PC-9 (cell line): Measurements from ENCODE around the gene SBF1.

Experiments used
- EZH2 ChIP-seq: fragments of 200-600 bp; sonication (generic); IDR thresholded peaks from 2 replicates; pipeline ENCODE4 v1.8.0; 2017; ENCODE audit warnings: antibody characterized with exemption, low read depth
- TF ChIP-seq, protein P1 (sequence below): fragments of 200-600 bp; sonication (generic); conservative IDR thresholded peaks from 2 replicates; pipeline ENCODE4 v1.6.1; 2017; ENCODE audit warnings: mixed run types, antibody characterized with exemption, mild to moderate bottlenecking, moderate library complexity

DNA sequence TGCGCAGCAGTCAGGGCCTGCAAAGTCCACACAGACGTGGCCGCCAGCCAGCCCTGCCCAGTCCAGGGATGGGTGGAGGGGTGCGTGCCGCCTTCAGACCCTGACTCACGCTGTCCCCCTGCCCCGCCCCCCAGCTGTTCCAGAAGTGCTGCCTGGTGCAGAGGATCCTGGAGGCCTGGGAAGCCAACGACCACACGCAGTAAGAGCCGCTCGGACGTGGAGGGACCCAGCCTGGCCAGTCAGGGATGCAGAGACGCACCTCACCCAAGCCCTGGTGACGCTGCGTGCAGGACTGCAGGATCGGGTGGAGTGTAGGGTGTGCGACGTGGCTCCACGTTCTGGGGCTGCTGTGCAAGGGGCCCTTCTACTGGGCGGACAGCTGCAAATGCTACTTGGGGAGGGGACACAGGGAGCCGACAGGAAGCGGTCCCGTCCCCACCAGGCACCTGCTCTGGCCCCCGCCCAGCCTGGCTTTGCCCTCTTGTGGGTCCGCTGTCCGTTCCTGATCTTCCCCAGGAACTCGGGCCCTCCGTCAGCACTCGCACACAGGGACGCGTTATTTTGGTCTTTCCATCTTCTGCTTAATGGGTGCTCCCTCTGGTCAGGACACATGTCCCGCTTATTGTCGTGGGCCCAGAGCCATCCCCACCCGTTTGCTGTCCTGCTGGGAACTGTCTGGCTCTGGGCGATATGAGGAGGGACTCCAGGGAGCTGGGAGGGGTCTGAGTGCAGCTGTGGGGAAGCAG lies 42.5 kb downstream of the SBF1 start:
- TF ChIP-seq, protein P1, sequence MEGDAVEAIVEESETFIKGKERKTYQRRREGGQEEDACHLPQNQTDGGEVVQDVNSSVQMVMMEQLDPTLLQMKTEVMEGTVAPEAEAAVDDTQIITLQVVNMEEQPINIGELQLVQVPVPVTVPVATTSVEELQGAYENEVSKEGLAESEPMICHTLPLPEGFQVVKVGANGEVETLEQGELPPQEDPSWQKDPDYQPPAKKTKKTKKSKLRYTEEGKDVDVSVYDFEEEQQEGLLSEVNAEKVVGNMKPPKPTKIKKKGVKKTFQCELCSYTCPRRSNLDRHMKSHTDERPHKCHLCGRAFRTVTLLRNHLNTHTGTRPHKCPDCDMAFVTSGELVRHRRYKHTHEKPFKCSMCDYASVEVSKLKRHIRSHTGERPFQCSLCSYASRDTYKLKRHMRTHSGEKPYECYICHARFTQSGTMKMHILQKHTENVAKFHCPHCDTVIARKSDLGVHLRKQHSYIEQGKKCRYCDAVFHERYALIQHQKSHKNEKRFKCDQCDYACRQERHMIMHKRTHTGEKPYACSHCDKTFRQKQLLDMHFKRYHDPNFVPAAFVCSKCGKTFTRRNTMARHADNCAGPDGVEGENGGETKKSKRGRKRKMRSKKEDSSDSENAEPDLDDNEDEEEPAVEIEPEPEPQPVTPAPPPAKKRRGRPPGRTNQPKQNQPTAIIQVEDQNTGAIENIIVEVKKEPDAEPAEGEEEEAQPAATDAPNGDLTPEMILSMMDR, result no peak
- TF ChIP-seq EZH2, result no peak
